Activated naive CD8-positive, alpha-beta T cell treated with anti-CD3 and anti-CD28 coated beads, Interleukin-2, amount 50 U/mL, for 24 hours (primary cell): ENCODE results near the gene HAND2.

Experiments used
- ATAC-seq: fragments of 150-1000 bp; cut with Tn5 transposase; one replicate; pipeline ENCODE4 v1.10.0; 2021
- DNase-seq: peaks from one replicate; pipeline ENCODE4 v3.0.0; 2021
- H3K27ac Mint-ChIP-seq: one replicate; pipeline ENCODE4 v1.8.0; 2021; ENCODE audit warnings: mild to moderate bottlenecking, mixed read lengths
- H3K27me3 Mint-ChIP-seq: one replicate; pipeline ENCODE4 v1.8.0; 2021; ENCODE audit warnings: mixed read lengths
- H3K36me3 Mint-ChIP-seq: one replicate; pipeline ENCODE4 v1.8.0; 2021; ENCODE audit warnings: low read depth, mixed read lengths
- H3K4me1 Mint-ChIP-seq: one replicate; pipeline ENCODE4 v1.8.0; 2021; ENCODE audit warnings: mixed read lengths
- H3K4me3 Mint-ChIP-seq: one replicate; pipeline ENCODE4 v1.8.0; 2021; ENCODE audit warnings: mild to moderate bottlenecking, moderate library complexity, mixed read lengths
- H3K9me3 Mint-ChIP-seq: one replicate; pipeline ENCODE4 v1.8.0; 2021; ENCODE audit warnings: mixed read lengths

Gene HAND2

GRCh38 chr4:173490817-173491528 is 39.1 kb downstream of the HAND2 start:
- H3K27ac Mint-ChIP-seq: no peak overlapping the region
- no peak for DNase-seq

GRCh38 chr4:173490256-173490655 is 39.8 kb downstream of the HAND2 start:
- no peak for DNase-seq
- no peak for ATAC-seq
- peaks cover 8% of the 10 kb centered on the region for H3K4me1 Mint-ChIP-seq
- H3K9me3 Mint-ChIP-seq: no peaks in the 10 kb centered on the region
- H3K27me3 Mint-ChIP-seq: peaks cover 24% of the 10 kb centered on the region
- H3K4me3 Mint-ChIP-seq: no peak overlapping the region
- H3K27ac Mint-ChIP-seq: no peak overlapping the region
- no peaks in the 10 kb centered on the region for H3K36me3 Mint-ChIP-seq

More at GRCh38 chr4:173490817-173491528, 39.1 kb downstream of the HAND2 start:
- no peak for ATAC-seq
- Mint-ChIP-seq H3K4me1 (peaks cover 8% of the 10 kb centered on the region), H3K27me3 (peaks cover 29% of the 10 kb centered on the region), H3K4me3 (no peak overlapping the region), H3K9me3 (no peaks in the 10 kb centered on the region), H3K36me3 (no peaks in the 10 kb centered on the region)

- Mint-ChIP-seq H3K9me3 (no peaks in the 10 kb centered on the region), H3K36me3 (no peaks in the 10 kb centered on the region), H3K27ac (no peak overlapping the region), H3K4me3 (no peak overlapping the region), H3K4me1 (peaks cover 6% of the 10 kb centered on the region), H3K27me3 (peaks cover 21% of the 10 kb centered on the region)
- DNase-seq: no peak
- ATAC-seq: no peak
Measured at GRCh38 chr4:173489514-173489913, 40.5 kb downstream of the HAND2 start.

GRCh38 chr4:173488656-173489055 is 41.4 kb downstream of the HAND2 start:
- Mint-ChIP-seq H3K4me3 (no peak overlapping the region), H3K27me3 (peaks cover 15% of the 10 kb centered on the region), H3K27ac (no peak overlapping the region), H3K4me1 (no peaks in the 10 kb centered on the region), H3K9me3 (no peaks in the 10 kb centered on the region), H3K36me3 (no peaks in the 10 kb centered on the region)
- ATAC-seq: no peak
- no peak for DNase-seq

GRCh38 chr4:173488074-173488473 is 42.0 kb downstream of the HAND2 start:
- no peaks in the 10 kb centered on the region for H3K4me1 Mint-ChIP-seq
- H3K27me3 Mint-ChIP-seq: peaks cover 12% of the 10 kb centered on the region
- no peaks in the 10 kb centered on the region for H3K9me3 Mint-ChIP-seq
- H3K4me3 Mint-ChIP-seq: no peak overlapping the region
- no peak overlapping the region for H3K27ac Mint-ChIP-seq
- DNase-seq: no peak
- no peak for ATAC-seq
- no peaks in the 10 kb centered on the region for H3K36me3 Mint-ChIP-seq

- no peak overlapping the region for H3K4me3 Mint-ChIP-seq
- ATAC-seq: no peak
- H3K36me3 Mint-ChIP-seq: no peaks in the 10 kb centered on the region
- peaks cover 6% of the 10 kb centered on the region for H3K27me3 Mint-ChIP-seq
- DNase-seq: no peak
- no peaks in the 10 kb centered on the region for H3K4me1 Mint-ChIP-seq
- no peak overlapping the region for H3K27ac Mint-ChIP-seq
- H3K9me3 Mint-ChIP-seq: no peaks in the 10 kb centered on the region
Measured at GRCh38 chr4:173486714-173487392, 43.2 kb downstream of the HAND2 start.

GRCh38 chr4:173485164-173485563 is 44.9 kb downstream of the HAND2 start:
- ATAC-seq: no peak
- Mint-ChIP-seq H3K27me3 (peaks cover 6% of the 10 kb centered on the region), H3K9me3 (no peaks in the 10 kb centered on the region), H3K4me3 (no peak overlapping the region), H3K27ac (no peak overlapping the region), H3K4me1 (no peaks in the 10 kb centered on the region), H3K36me3 (no peaks in the 10 kb centered on the region)
- no peak for DNase-seq

GRCh38 chr4:173482330-173482931 is 47.6 kb downstream of the HAND2 start:
- DNase-seq (no peak), ATAC-seq (no peak)
- no peaks in the 10 kb centered on the region for H3K36me3 Mint-ChIP-seq
- no peak overlapping the region for H3K4me3 Mint-ChIP-seq
- H3K4me1 Mint-ChIP-seq: no peaks in the 10 kb centered on the region
- no peaks in the 10 kb centered on the region for H3K9me3 Mint-ChIP-seq
- no peak overlapping the region for H3K27ac Mint-ChIP-seq
- H3K27me3 Mint-ChIP-seq: peaks cover 3% of the 10 kb centered on the region

- ATAC-seq (no peak), DNase-seq (no peak)
- Mint-ChIP-seq H3K4me3 (no peak overlapping the region), H3K36me3 (no peaks in the 10 kb centered on the region), H3K27me3 (no peaks in the 10 kb centered on the region), H3K4me1 (no peaks in the 10 kb centered on the region), H3K27ac (no peak overlapping the region), H3K9me3 (no peaks in the 10 kb centered on the region)
Measured at GRCh38 chr4:173478913-173479283, 51.1 kb downstream of the HAND2 start.

GRCh38 chr4:173478201-173478912 is 51.7 kb downstream of the HAND2 start:
- Mint-ChIP-seq H3K4me3 (no peak overlapping the region), H3K27ac (no peak overlapping the region), H3K9me3 (no peaks in the 10 kb centered on the region), H3K36me3 (no peaks in the 10 kb centered on the region), H3K4me1 (no peaks in the 10 kb centered on the region), H3K27me3 (no peaks in the 10 kb centered on the region)
- ATAC-seq (no peak), DNase-seq (no peak)

GRCh38 chr4:173477016-173477415 is 53.0 kb downstream of the HAND2 start:
- H3K27ac Mint-ChIP-seq: no peak overlapping the region
- H3K27me3 Mint-ChIP-seq: peaks cover 4% of the 10 kb centered on the region
- no peaks in the 10 kb centered on the region for H3K9me3 Mint-ChIP-seq
- H3K36me3 Mint-ChIP-seq: no peaks in the 10 kb centered on the region
- H3K4me1 Mint-ChIP-seq: no peaks in the 10 kb centered on the region
- H3K4me3 Mint-ChIP-seq: no peak overlapping the region
- DNase-seq (no peak), ATAC-seq (no peak)
